GM23248 (cell line): ENCODE results near the gene LILRB5. TPM values are rescaled to one million over a fixed set of nuclear protein-coding genes. Genes with fewer than 3 reads are reported as not detected.

Source experiments
- DNase-seq: peaks from one replicate; pipeline ENCODE4 v3.0.0-alpha.2; 2015
- H2AFZ ChIP-seq: fragments of 200-600 bp; sonication (generic); 2 replicates; pipeline ENCODE4 v1.6.1; 2016; ENCODE audit warnings: antibody characterized with exemption
- H3F3A ChIP-seq: fragments of 200-600 bp; sonication (generic); 2 replicates; pipeline ENCODE4 v1.6.1; 2016; ENCODE audit warnings: mild to moderate bottlenecking, antibody characterized with exemption, mixed run types; ENCODE audit not compliant: insufficient read depth
- H3K27ac ChIP-seq: fragments of 200-600 bp; sonication (generic); 2 replicates; pipeline ENCODE4 v1.5.1; 2016; ENCODE audit warnings: mild to moderate bottlenecking
- H3K27me3 ChIP-seq: fragments of 200-600 bp; sonication (generic); replicated peaks from 2 replicates; pipeline ENCODE4 v1.6.1; 2016; ENCODE audit warnings: mild to moderate bottlenecking; ENCODE audit not compliant: insufficient read depth
- H3K36me3 ChIP-seq: fragments of 200-600 bp; sonication (generic); 2 replicates; pipeline ENCODE4 v1.6.1; 2016; ENCODE audit warnings: low read depth, mild to moderate bottlenecking
- H3K4me1 ChIP-seq: fragments of 200-600 bp; sonication (generic); 2 replicates; pipeline ENCODE4 v1.6.1; 2016; ENCODE audit warnings: mild to moderate bottlenecking; ENCODE audit not compliant: insufficient read depth
- H3K4me2 ChIP-seq: fragments of 200-600 bp; sonication (generic); one replicate; pipeline ENCODE4 v1.6.1; 2016; ENCODE audit warnings: mild to moderate bottlenecking; ENCODE audit not compliant: unreplicated experiment
- H3K4me3 ChIP-seq: fragments of 200-600 bp; sonication (generic); 2 replicates; pipeline ENCODE4 v1.5.1; 2016; ENCODE audit warnings: mild to moderate bottlenecking
- H3K79me2 ChIP-seq: fragments of 200-600 bp; sonication (generic); 2 replicates; pipeline ENCODE4 v1.6.1; 2016; ENCODE audit warnings: mild to moderate bottlenecking; ENCODE audit not compliant: insufficient read depth
- H3K9ac ChIP-seq: fragments of 200-600 bp; sonication (generic); 2 replicates; pipeline ENCODE4 v1.6.1; 2016; ENCODE audit warnings: mild to moderate bottlenecking
- H3K9me2 ChIP-seq: fragments of 200-600 bp; sonication (generic); 2 replicates; pipeline ENCODE4 v1.6.1; 2016; ENCODE audit warnings: mixed run types, mild to moderate bottlenecking, moderate library complexity; ENCODE audit not compliant: insufficient read depth
- H3K9me3 ChIP-seq: fragments of 200-600 bp; sonication (generic); one replicate; pipeline ENCODE4 v1.6.1; 2017; ENCODE audit warnings: low read depth
- H4K20me1 ChIP-seq: fragments of 200-600 bp; sonication (generic); 2 replicates; pipeline ENCODE4 v1.6.0; 2016; ENCODE audit not compliant: insufficient read depth
- EZH2 ChIP-seq: fragments of 200-600 bp; sonication (generic); IDR thresholded peaks from 2 replicates; pipeline ENCODE4 v1.6.1; 2018; ENCODE audit warnings: antibody characterized with exemption, mild to moderate bottlenecking; ENCODE audit not compliant: insufficient read depth, poor library complexity, severe bottlenecking
- EZH2phosphoT487 ChIP-seq: fragments of 200-600 bp; sonication (generic); IDR thresholded peaks from 2 replicates; pipeline ENCODE4 v1.6.1; 2018; ENCODE audit warnings: antibody characterized with exemption, moderate library complexity, mild to moderate bottlenecking, low read depth; ENCODE audit not compliant: insufficient read depth
- WGBS, 2 experiments: methylation state at CpG; one replicate each; pipeline ENCODE4 v1.1.6; 2015 to 2017; ENCODE audit warnings: low lambda C conversion rate in 2 of 2, low coverage in 1 of 2; ENCODE audit errors: missing lambda C conversion rate in 2 of 2; 5-methylcytosine and 5-hydroxymethylcytosine counted together
- in situ Hi-C: fragments of 300-500 bp; cut with MboI; formaldehyde crosslinking; loops from 2 replicates; pipeline ENCODE4 v1.15.0; 2020
- polyA plus RNA-seq: library from polyadenylated mRNA; unstranded; fragments of >200 nt; fragmentation: Nextera tagmentation; extraction: Ambion mirVana; gene quantifications from 2 replicates; pipeline ENCODE4 v1.2.1, GENCODE V29; 2016
- total RNA-seq: library from RNA; depleted of rRNA; stranded (reverse); fragments of >200 nt; shearing (Covaris generic); gene quantifications from 2 replicates; pipeline ENCODE4 v1.2.3, GENCODE V29; 2014

Gene LILRB5
- total and polyA plus RNA-seq, 2 experiments from 2014 or later = not detected

DNA sequence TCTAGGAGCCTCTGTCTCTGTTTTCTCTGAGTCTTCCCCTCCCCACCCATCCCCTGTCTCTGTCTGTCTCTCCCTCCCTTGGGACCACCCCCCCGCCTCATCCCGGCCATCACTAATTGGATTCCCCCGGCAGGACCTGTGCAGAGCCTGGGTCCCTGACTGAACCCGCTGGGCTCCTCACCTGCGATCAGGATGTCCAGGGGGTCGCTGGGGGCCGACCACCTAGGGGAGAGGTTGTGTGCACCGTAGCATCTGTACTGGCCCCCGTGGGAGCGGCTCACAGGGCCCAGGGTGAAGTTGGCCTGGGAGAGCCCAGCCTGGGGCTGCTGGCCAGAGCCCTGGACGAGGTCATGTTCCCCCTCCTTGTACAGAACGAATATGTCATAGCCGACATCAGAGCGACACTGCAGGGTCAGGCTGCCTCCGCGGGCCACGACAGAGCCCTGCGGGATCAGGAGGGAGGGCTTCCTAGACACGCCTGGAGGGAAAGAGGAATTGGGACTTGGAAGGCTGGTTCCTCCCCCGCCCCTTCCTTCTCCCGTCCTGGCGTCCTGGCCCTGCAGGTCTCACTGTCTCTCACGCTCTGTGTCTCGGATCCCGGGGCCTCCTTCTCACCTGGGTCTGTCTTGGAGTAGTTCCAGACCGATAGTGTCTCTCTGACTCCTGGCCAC lies 1.8 kb downstream of the LILRB5 start:
- H2AFZ ChIP-seq = no peak overlapping the region
- H3K9me2 ChIP-seq = no peaks in the 10 kb centered on the region
- H3K4me3 ChIP-seq = no peak overlapping the region
- H3K36me3 ChIP-seq = no peaks in the 10 kb centered on the region
- WGBS, 2 experiments = 34 to 39% methylated on average over 24 to 26 of the region's 26 CpGs
- no peak for DNase-seq
- no peaks in the 10 kb centered on the region for H3K4me1 ChIP-seq
- H3K27me3 ChIP-seq = peaks cover 36% of the 10 kb centered on the region
- no peaks in the 10 kb centered on the region for H3K79me2 ChIP-seq
- no peaks in the 10 kb centered on the region for H4K20me1 ChIP-seq
- in situ Hi-C loops = no loop called here
- H3K9me3 ChIP-seq = no peaks in the 10 kb centered on the region
- H3K27ac ChIP-seq = no peak overlapping the region
- H3K4me2 ChIP-seq = no peak overlapping the region
- no peaks in the 10 kb centered on the region for H3F3A ChIP-seq
- H3K9ac ChIP-seq = no peak overlapping the region
- TF ChIP-seq EZH2 (no peak), EZH2phosphoT487 (no peak)

- H3K9me3 ChIP-seq = no peaks in the 10 kb centered on the region
- H3K36me3 ChIP-seq = no peaks in the 10 kb centered on the region
- H3K27ac ChIP-seq = no peak overlapping the region
- no peaks in the 10 kb centered on the region for H4K20me1 ChIP-seq
- in situ Hi-C loops = no loop called here
- peaks cover 42% of the 10 kb centered on the region for H3K27me3 ChIP-seq
- TF ChIP-seq EZH2phosphoT487 (no peak), EZH2 (no peak)
- no peaks in the 10 kb centered on the region for H3K79me2 ChIP-seq
- H3K4me1 ChIP-seq = no peaks in the 10 kb centered on the region
- no peak for DNase-seq
- no peak overlapping the region for H3K4me3 ChIP-seq
- WGBS, 2 experiments = 15 to 20% methylated on average over 17 of the region's 17 CpGs
- no peak overlapping the region for H2AFZ ChIP-seq
- no peaks in the 10 kb centered on the region for H3K9me2 ChIP-seq
- no peak overlapping the region for H3K4me2 ChIP-seq
- H3K9ac ChIP-seq = no peak overlapping the region
- no peaks in the 10 kb centered on the region for H3F3A ChIP-seq
These were observed 2.7 kb downstream of the LILRB5 start for GRCh38 chr19:54254195-54254906.

DNA sequence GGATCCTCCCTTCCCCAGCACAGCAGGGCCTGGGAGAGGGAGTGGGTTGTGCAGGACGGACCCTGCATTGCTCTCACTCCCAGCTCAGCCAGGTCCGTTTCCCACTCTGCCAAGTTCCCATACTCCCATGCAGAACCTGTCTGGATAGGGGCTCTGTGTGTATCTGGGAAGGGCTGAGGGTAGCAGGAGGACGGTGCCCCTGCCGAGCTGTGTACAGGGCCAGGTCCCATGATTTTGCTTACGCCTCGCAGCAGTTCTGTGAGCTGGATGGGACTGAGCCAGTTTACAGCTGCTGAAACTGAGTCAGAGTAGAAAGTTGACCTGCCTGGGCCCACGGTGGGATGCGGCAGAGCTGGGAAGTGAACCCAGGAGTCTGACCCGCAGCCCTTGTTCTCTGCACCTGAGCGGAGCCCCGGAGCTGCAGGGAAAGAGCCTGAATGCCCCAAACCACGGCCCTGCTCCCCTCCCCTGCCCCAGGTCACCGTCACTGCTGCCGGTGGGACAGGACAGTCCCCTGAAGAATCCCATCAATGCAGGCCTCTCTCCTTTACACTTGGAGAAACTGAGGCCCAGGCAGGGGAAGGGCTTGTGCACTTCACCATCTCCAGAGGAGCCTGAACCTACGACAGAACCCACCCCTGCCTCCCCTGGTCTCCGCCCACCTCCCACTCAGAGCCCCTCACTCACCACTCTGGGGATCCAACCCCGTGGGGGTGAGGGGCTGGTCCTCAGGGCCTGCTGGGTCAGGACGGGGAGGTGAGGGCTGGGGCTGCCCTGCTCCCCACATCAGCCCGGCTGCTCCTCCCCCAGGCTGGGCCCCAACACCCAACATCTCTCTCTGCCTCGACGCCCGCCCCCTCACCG lies 3.5 kb downstream of the LILRB5 start:
- peaks cover 42% of the 10 kb centered on the region for H3K27me3 ChIP-seq
- DNase-seq = no peak
- H3K9me2 ChIP-seq = no peaks in the 10 kb centered on the region

DNA sequence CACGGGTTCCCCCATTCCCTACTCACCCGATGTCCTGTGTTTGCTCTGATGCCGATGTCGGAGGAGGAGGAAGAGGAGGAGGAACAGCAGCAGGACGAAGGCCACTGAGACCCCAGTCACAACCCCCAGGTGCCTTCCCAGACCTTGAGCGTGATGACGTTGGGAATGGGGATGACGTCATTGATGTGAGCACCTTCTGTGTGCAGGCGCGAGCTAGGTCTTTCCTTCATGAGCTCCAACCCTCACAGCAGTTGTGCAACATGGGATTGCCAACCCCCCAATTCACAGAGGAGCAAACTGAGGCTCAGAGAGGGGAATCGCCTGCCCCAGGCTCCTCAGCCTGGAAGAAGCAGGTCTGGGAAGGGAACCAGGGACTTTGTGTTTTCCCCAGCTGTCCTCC lies 4.2 kb downstream of the LILRB5 start:
- Histone ChIP-seq H3K4me3 (no peak overlapping the region), H3K36me3 (no peaks in the 10 kb centered on the region), H2AFZ (no peak overlapping the region), H3K27ac (no peak overlapping the region), H3F3A (no peaks in the 10 kb centered on the region), H3K9me2 (no peaks in the 10 kb centered on the region), H3K4me2 (no peak overlapping the region), H3K79me2 (no peaks in the 10 kb centered on the region), H3K9ac (no peak overlapping the region), H4K20me1 (no peaks in the 10 kb centered on the region), H3K9me3 (no peaks in the 10 kb centered on the region), H3K27me3 (peaks cover 42% of the 10 kb centered on the region), H3K4me1 (no peaks in the 10 kb centered on the region)
- 56 to 60% methylated on average over 11 of the region's 11 CpGs for WGBS, 2 experiments
- DNase-seq = no peak
- in situ Hi-C loops = no loop called here
- TF ChIP-seq EZH2 (no peak), EZH2phosphoT487 (no peak)

More for the DNA sequence above, 3.5 kb downstream of the LILRB5 start:
- TF ChIP-seq EZH2phosphoT487 (no peak), EZH2 (no peak)
- no peaks in the 10 kb centered on the region for H4K20me1 ChIP-seq
- 19 to 22% methylated on average over 15 to 23 of the region's 23 CpGs for WGBS, 2 experiments
- H3K4me1 ChIP-seq = no peaks in the 10 kb centered on the region
- no peak overlapping the region for H3K9ac ChIP-seq
- H3K9me3 ChIP-seq = no peaks in the 10 kb centered on the region
- H3K4me3 ChIP-seq = no peak overlapping the region
- no peak overlapping the region for H3K4me2 ChIP-seq
- H3F3A ChIP-seq = no peaks in the 10 kb centered on the region
- H2AFZ ChIP-seq = no peak overlapping the region
- no peaks in the 10 kb centered on the region for H3K36me3 ChIP-seq
- in situ Hi-C loops = no loop called here
- H3K27ac ChIP-seq = no peak overlapping the region
- no peaks in the 10 kb centered on the region for H3K79me2 ChIP-seq
